Keratinocyte (primary cell): ENCODE results near the gene GRIK2.

Experiments used
- CTCF ChIP-seq, 3 experiments: IDR thresholded peaks in 1 of 3; conservative IDR thresholded peaks in 1 of 3; optimal IDR thresholded peaks in 1 of 3; 2 replicates in 2 of 3; 3 replicates in 1 of 3; pipeline versions ENCODE3 to v1.5.1; 2011; ENCODE audit warnings: low read length in 3 of 3, mild to moderate bottlenecking in 3 of 3, moderate library complexity in 2 of 3, control low read depth in 1 of 3, inconsistent platforms in 1 of 3; ENCODE audit not compliant: insufficient read depth in 2 of 3; ENCODE audit errors: extremely low read depth in 1 of 3
- EZH2 ChIP-seq: IDR thresholded peaks from one replicate; pipeline ENCODE4 v1.6.1; 2012; ENCODE audit warnings: inconsistent platforms, mild to moderate bottlenecking, low read length, moderate library complexity

GRCh38 chr6:101348816-101349215 is 44.7 kb upstream of the GRIK2 start:
- no peak for TF ChIP-seq CTCF (optimal IDR thresholded peaks at IDR 0.05 in 1 of 3, IDR thresholded peaks at IDR 0.05 in 1 of 3, conservative IDR thresholded peaks at IDR 0.05 in 1 of 3; ENCODE audit: extremely low read depth in 1 of 3, insufficient read depth in 2 of 3, low read length in 3 of 3)
- TF ChIP-seq EZH2: no peak
